K562 (cell line): ENCODE measurements around the gene RGS3. TPM values are rescaled to one million over a fixed set of nuclear protein-coding genes. Genes with fewer than 3 reads are reported as not detected.

Source experiments
- ATAC-seq: fragments of 200-7000 bp; cut with Tn5 transposase; 3 replicates; pipeline ENCODE4 v1.9.1; 2020; ENCODE audit warnings: moderate library complexity
- BruUV-seq: library from RNA; stranded (reverse); fragments of 400-500 nt; replicated peaks from 2 replicates; lab custom pipeline; 2021; lab: Mats Ljungman, UMichigan
- CTCF ChIA-PET: fragments of 300-600 bp; formaldehyde crosslinking; extraction: SDS; loops from one replicate; lab custom pipeline; 2021; ENCODE audit warnings: low intra/inter-chr PET ratio; lab: Yijun Ruan, JAX
- POLR2A ChIA-PET: fragments of 300-600, 350-650 bp; sonication (Branson Sonifier 250); formaldehyde crosslinking; extraction: SDS; loops from one replicate; lab custom pipeline; 2021; ENCODE audit warnings: antibody characterized with exemption, inconsistent platforms; lab: Yijun Ruan, JAX
- DNase-seq, 4 experiments: peaks; one replicate each; pipeline versions ENCODE4 v3.0.0 to v3.0.0-alpha.2; 2011 to 2018; ENCODE audit warnings: low spot score in 3 of 4, mixed read lengths in 3 of 4; ENCODE audit errors: extremely low read depth in 1 of 4
- FAIRE-seq: peaks from 2 replicates; lab custom pipeline; 2011; peaks lifted over from hg19 to GRCh38; lab: Jason Lieb, UNC
- H2AFZ ChIP-seq: 2 replicates; pipeline ENCODE4 v1.6.0; 2011; ENCODE audit warnings: low read depth, low read length, control low read depth, inconsistent platforms
- H3K27ac ChIP-seq: fragments of 200-600 bp; 3 replicates; pipeline ENCODE4 v1.8.0; 2011; ENCODE audit warnings: low read depth, mild to moderate bottlenecking, control low read depth, inconsistent platforms, low read length, moderate library complexity, mixed read lengths; ENCODE audit errors: extremely low read depth
- H3K27me3 ChIP-seq, 2 experiments: fragments of 300-600 bp in 1 of 2; 2 replicates in 1 of 2; 3 replicates in 1 of 2; pipeline versions ENCODE4 v1.6.0 to v1.8.0; 2011; ENCODE audit warnings: inconsistent platforms in 2 of 2, low read length in 2 of 2, mild to moderate bottlenecking in 1 of 2, mixed read lengths in 1 of 2, moderate library complexity in 1 of 2; ENCODE audit not compliant: control insufficient read depth in 2 of 2, insufficient read depth in 2 of 2
- H3K36me3 ChIP-seq: fragments of 300-600 bp; 3 replicates; pipeline ENCODE4 v1.8.0; 2011; ENCODE audit warnings: mild to moderate bottlenecking, low read length, inconsistent platforms; ENCODE audit not compliant: control insufficient read depth, insufficient read depth
- H3K4me1 ChIP-seq, 2 experiments: fragments of 200-600 bp in 1 of 2; replicated peaks in 1 of 2; 2 replicates in 1 of 2; 3 replicates in 1 of 2; pipeline versions ENCODE4 v1.5.1 to v1.8.0; 2011; ENCODE audit warnings: inconsistent platforms in 2 of 2, low read length in 2 of 2, mild to moderate bottlenecking in 1 of 2, mixed read lengths in 1 of 2, moderate library complexity in 1 of 2; ENCODE audit not compliant: control insufficient read depth in 2 of 2, insufficient read depth in 2 of 2
- H3K4me2 ChIP-seq: 2 replicates; pipeline ENCODE4 v1.6.1; 2011; ENCODE audit warnings: low read length, control low read depth, inconsistent platforms, mixed read lengths; ENCODE audit not compliant: insufficient read depth
- H3K4me3 ChIP-seq: fragments of 200-600 bp; sonication (generic), shearing (Covaris generic); 2 replicates; pipeline ENCODE4 v1.5.1; 2016; ENCODE audit warnings: control low read depth, inconsistent platforms
- H3K79me2 ChIP-seq: fragments of 200-600 bp; 3 replicates; pipeline ENCODE4 v1.8.0; 2011; ENCODE audit warnings: low read length, inconsistent platforms; ENCODE audit not compliant: control insufficient read depth, insufficient read depth
- H3K9ac ChIP-seq, 2 experiments: 2 replicates each; pipeline versions ENCODE4 v1.6.0 to v1.6.1; 2011; ENCODE audit warnings: low read depth in 2 of 2, low read length in 2 of 2, control low read depth in 1 of 2, inconsistent platforms in 1 of 2, mild to moderate bottlenecking in 1 of 2, mixed read lengths in 1 of 2; ENCODE audit not compliant: insufficient read depth in 1 of 2
- H3K9me1 ChIP-seq: one replicate; pipeline ENCODE4 v1.6.0; 2011; ENCODE audit warnings: inconsistent platforms, mild to moderate bottlenecking, low read length, moderate library complexity; ENCODE audit not compliant: control insufficient read depth, insufficient read depth
- H3K9me3 ChIP-seq: replicated peaks from 2 replicates; pipeline ENCODE4 v1.5.1; 2011; ENCODE audit warnings: low read depth, low read length, inconsistent platforms; ENCODE audit not compliant: control insufficient read depth, insufficient read depth
- H4K20me1 ChIP-seq: replicated peaks from 2 replicates; pipeline ENCODE4 v1.6.1; 2011; ENCODE audit warnings: low read length, inconsistent platforms, mixed read lengths; ENCODE audit not compliant: control insufficient read depth, insufficient read depth
- MCM2 ChIP-seq: fragments of 450-650 bp; IDR thresholded peaks from 2 replicates; pipeline ENCODE4 v1.6.1; 2017; ENCODE audit warnings: low read depth, mild to moderate bottlenecking
- RBM25 ChIP-seq: fragments of 200-400 bp; formaldehyde crosslinking; IDR thresholded peaks from 2 replicates; pipeline ENCODE4 v1.6.1; 2018; ENCODE audit warnings: low read length, low read depth, moderate library complexity; ENCODE audit not compliant: severe bottlenecking
- ZNF764 ChIP-seq: fragments of 250-450 bp; sonication (Bioruptor Pico); IDR thresholded peaks from 2 replicates; pipeline ENCODE4 v1.4.0; 2020; ENCODE audit warnings: low read depth, mild to moderate bottlenecking, moderate library complexity
- WGBS: fragments of 100-300 bp; shearing (Covaris generic); methylation state at CpG from one replicate; pipeline ENCODE4 v1.1.6; 2016; ENCODE audit warnings: low coverage, mixed read lengths; ENCODE audit not compliant: insufficient coverage; ENCODE audit errors: missing lambda C conversion rate; 5-methylcytosine and 5-hydroxymethylcytosine counted together
- in situ Hi-C: fragments of 300-500 bp; cut with MboI; formaldehyde crosslinking; loops from 4 replicates; pipeline ENCODE4 v1.15.0; 2018; ENCODE audit warnings: inconsistent platforms, mixed read lengths
- intact Hi-C: fragments of 100-400 bp; cut with micrococcal nuclease; formaldehyde crosslinking; loops from 2 replicates; pipeline ENCODE4 v1.14.2; 2022
- polyA plus RNA-seq, 8 experiments: library from polyadenylated mRNA; depleted of rRNA in 4 of 8; stranded (reverse) in 5 of 8; unstranded in 3 of 8; fragments of >200 nt; fragmentation: Nextera tagmentation in 2 of 8; fragmentation: Illumina TruSeq in 1 of 8; extraction: Ambion mirVana in 2 of 8; extraction: Trizol in 1 of 8; gene quantifications; 2 replicates each; pipeline versions ENCODE4 v1.2.1 to v1.2.3, GENCODE V29; 2011 to 2014; ENCODE audit warnings: inconsistent platforms in 1 of 8, missing spikeins in 1 of 8
- total RNA-seq, 7 experiments: library from RNA; depleted of rRNA in 6 of 7; stranded (reverse); fragments of >200 nt in 6 of 7; fragmentation: Illumina TruSeq in 2 of 7; extraction: Trizol in 2 of 7; gene quantifications; 2 replicates each; pipeline versions ENCODE4 v1.2.1 to v1.2.3, GENCODE V29; 2011 to 2021; ENCODE audit warnings: low replicate concordance in 1 of 7

RGS3 gene
- total and polyA plus RNA-seq, 9 of the 15 experiments (the other 6 are each of a cell fraction or from before 2014, with no cell fraction given) = 0.08 to 2.9 (median 0.95) TPM

DNA sequence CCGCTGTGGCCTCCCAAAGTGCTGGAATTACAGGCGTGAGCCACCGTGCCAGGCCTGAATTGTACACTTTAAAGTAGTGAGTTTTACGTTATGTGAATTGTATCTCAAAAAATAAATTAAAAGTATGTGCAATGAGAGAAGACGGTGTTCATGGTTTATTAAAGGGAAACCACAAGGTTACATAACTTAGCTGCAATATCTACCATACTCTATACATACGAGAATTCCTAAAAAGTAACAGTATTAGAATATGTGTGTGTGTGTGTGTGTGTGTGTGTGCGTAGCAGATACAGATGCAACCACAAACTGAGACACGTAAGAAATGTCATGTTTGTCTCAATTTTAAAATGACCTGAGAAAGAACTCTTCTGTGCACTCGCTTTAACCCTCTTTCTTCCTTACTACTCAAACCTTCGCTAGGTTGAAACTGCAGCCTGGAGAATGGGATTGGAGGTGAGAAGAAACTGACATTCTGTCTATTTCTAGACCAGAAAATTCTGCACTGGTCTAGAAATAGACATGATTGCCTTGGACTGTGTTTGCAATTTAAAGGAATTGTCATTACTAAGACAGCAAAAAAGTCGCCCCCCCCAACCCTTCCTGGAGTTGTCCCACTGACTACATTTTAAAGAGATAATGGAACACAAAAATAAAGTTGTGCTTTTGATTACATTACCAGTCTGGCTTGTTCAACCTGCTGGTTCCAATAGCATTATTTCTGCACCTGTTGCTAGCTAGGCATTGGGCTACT is 167.0 kb downstream of the RGS3 start (continued):
- TF ChIP-seq ZNF764 (CRISPR knock-in tag) = no peak
- TF ChIP-seq, all 486 proteins: peak for 0

DNA sequence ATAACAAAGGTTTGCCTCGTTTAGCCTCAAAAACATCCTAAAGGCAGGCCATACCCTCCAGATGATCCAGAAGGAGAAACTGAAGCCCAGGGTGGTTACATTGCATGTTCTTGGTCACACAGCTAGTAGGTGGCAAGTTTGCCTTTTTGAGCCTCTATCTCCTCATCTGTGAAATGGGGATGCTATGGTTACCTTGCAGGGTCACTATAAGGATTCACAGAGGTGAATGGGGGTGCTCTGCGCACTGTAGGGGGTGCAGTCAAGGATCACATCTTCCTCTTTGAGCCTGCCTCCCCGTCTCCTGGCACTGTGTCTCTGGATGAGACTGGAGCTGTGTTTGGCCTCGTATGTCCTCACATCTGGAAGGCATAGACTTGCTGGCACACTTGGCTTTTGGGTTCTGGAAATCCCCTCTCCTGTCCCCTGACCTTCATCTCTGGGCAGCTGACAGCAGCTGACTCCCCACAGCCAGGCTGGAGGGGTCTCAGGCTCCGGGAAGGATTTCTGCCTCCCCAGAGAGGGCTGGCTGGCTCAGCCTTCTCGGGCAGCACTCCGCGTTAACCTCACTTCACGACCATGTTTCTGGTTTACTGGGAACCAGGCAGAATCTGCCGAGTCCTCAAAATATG is 167.7 kb downstream of the RGS3 start:
- ATAC-seq = no peak
- in situ Hi-C loops = no loop called here
- CTCF ChIA-PET = no interaction called here

More for the DNA sequence above, 167.7 kb downstream of the RGS3 start:
- no TSS peak for BruUV-seq
- FAIRE-seq (no peak), DNase-seq (no peak)
- 2% methylated on average over 10 of the region's 10 CpGs for WGBS
- H3K9me1 ChIP-seq = no peaks in the 10 kb centered on the region
- no peaks in the 10 kb centered on the region for H4K20me1 ChIP-seq
- peaks cover 14 to 70% of the 10 kb centered on the region in 2 experiments for H3K27me3 ChIP-seq
- no peak for TF ChIP-seq MCM2
- TF ChIP-seq RBM25 = peak; percentile 57
- H3K4me2 ChIP-seq = no peak overlapping the region
- intact Hi-C loops = no loop called here
- H3K27ac ChIP-seq = no peak overlapping the region
- no peak overlapping the region for H3K4me3 ChIP-seq
- H3K79me2 ChIP-seq = no peaks in the 10 kb centered on the region
- no peak overlapping the region for H2AFZ ChIP-seq
- POLR2A ChIA-PET = interaction anchor here (0.6 kb wide), 1 partner anchor 69 kb away, joined by 3 read pairs; no protein-coding TSS in a partner anchor
- no peaks in the 10 kb centered on the region for H3K36me3 ChIP-seq
- H3K9me3 ChIP-seq = no peaks in the 10 kb centered on the region
- H3K4me1 ChIP-seq = no peaks in the 10 kb centered on the region; a peak in 1 of 5 replicates
- H3K9ac ChIP-seq = no peak overlapping the region
